ENCODE measurements around the gene RFNG. TPM values are rescaled to one million over a fixed set of nuclear protein-coding genes. Genes with fewer than 3 reads are reported as not detected.

RFNG gene
- total and polyA plus RNA-seq, 2 of the 13 experiments (the other 11 are each of a cell fraction or from before 2014, with no cell fraction given): 61.4 to 64.0 TPM

DNA sequence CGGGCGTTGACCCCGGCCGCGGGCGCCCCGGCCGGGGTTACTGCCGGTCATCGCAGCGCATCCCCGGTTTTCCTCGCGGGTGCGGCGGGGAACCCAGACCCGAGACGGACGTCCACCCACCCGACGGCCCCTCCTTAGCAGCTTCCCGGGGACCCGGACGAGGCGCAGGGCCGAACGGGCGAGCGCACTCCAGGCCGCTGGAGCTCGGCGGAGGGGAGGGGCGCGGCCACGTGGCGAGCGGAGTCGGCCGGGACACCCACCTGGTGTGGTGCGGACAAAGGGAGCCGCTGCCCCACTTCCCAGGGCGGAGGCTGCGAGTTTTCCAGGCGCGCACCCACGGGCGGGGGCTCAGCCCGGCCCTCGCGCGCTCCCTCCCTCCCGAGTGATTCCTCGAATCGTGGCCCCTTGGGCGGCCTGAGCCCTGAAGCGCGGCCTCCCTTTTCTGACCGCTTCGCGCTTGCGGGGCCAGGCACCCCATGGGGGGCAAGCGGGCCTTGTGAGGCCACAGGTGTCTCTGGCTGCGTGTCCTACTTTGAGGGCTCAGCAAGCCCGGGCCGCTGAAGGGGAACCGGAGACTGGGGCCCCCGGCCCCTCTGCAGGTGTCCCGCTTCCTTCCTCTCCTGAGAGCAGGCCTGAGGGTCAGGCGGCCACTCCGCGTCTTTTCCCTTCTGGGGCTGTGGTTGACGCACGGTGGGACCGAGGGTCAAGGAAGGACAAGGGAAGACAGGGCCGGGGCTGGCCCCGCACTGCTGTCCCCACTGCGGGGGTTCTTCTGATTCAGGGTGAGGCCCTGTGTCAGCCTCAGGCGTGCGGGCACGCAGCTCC lies 47.5 kb upstream of the RFNG start (continued):
- 0 out of 2 replicates have a peak, but pooled peaks have one; percentile 33 for TF ChIP-seq FOXC1 (CRISPR knock-in tag; IDR thresholded peaks at IDR 0.05; ENCODE audit: borderline replicate concordance)
- no peak for TF ChIP-seq ZSCAN9 (CRISPR knock-in tag; IDR thresholded peaks at IDR 0.05; ENCODE audit: borderline replicate concordance)
- no peak for TF ChIP-seq BHLHE40 (IDR thresholded peaks at IDR 0.05; ENCODE audit: low read length)
- TF ChIP-seq FOXO4 (CRISPR knock-in tag; conservative IDR thresholded peaks at IDR 0.05): no peak
- no peak; the same call in 1 of the 2 replicates for TF ChIP-seq ZNF446 (CRISPR knock-in tag; IDR thresholded peaks at IDR 0.05)
- TF ChIP-seq KDM3A (CRISPR knock-in tag; IDR thresholded peaks at IDR 0.05; ENCODE audit: low read depth): 0 out of 2 replicates have a peak, but pooled peaks have one; percentile 20
- TF ChIP-seq, protein P1, sequence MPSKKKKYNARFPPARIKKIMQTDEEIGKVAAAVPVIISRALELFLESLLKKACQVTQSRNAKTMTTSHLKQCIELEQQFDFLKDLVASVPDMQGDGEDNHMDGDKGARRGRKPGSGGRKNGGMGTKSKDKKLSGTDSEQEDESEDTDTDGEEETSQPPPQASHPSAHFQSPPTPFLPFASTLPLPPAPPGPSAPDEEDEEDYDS (CRISPR knock-in tag; IDR thresholded peaks at IDR 0.05): no peak
- TF ChIP-seq CBFB (CRISPR knock-in tag; IDR thresholded peaks at IDR 0.05): 0 out of 2 replicates have a peak, but pooled peaks have one; percentile 7
- TF ChIP-seq ARHGAP35 (CRISPR knock-in tag; IDR thresholded peaks at IDR 0.05; ENCODE audit: borderline replicate concordance): no peak; the same call in 1 of the 2 replicates
- TF ChIP-seq XBP1 (CRISPR knock-in tag; IDR thresholded peaks at IDR 0.05): no peak
- no peak for TF ChIP-seq ZNF484 (CRISPR knock-in tag; IDR thresholded peaks at IDR 0.05; ENCODE audit: borderline replicate concordance, low read depth)
- no peak for TF ChIP-seq ZNF468 (CRISPR knock-in tag; IDR thresholded peaks at IDR 0.05)
- TF ChIP-seq SMAD9 (CRISPR knock-in tag; IDR thresholded peaks at IDR 0.05): 0 out of 2 replicates have a peak, but pooled peaks have one; percentile 14
- no peak for TF ChIP-seq NR0B2 (CRISPR knock-in tag; IDR thresholded peaks at IDR 0.05)
- TF ChIP-seq SPEN (CRISPR knock-in tag; IDR thresholded peaks at IDR 0.05; ENCODE audit: low read depth): no peak
- no peak for TF ChIP-seq KDM4B (CRISPR knock-in tag; IDR thresholded peaks at IDR 0.05)
- TF ChIP-seq PHF21A (CRISPR knock-in tag; IDR thresholded peaks at IDR 0.05): no peak
- no peak for TF ChIP-seq MEF2D (CRISPR knock-in tag; IDR thresholded peaks at IDR 0.05)
- peak; percentile 83; the same call in 1 of the 2 replicates for TF ChIP-seq AKAP8 (CRISPR knock-in tag; IDR thresholded peaks at IDR 0.05)
- TF ChIP-seq MAFF (IDR thresholded peaks at IDR 0.05; ENCODE audit: low read depth, low read length): no peak
- TF ChIP-seq, protein P2, sequence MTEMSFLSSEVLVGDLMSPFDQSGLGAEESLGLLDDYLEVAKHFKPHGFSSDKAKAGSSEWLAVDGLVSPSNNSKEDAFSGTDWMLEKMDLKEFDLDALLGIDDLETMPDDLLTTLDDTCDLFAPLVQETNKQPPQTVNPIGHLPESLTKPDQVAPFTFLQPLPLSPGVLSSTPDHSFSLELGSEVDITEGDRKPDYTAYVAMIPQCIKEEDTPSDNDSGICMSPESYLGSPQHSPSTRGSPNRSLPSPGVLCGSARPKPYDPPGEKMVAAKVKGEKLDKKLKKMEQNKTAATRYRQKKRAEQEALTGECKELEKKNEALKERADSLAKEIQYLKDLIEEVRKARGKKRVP (CRISPR knock-in tag; IDR thresholded peaks at IDR 0.05): no peak
- TF ChIP-seq ZBTB2 (CRISPR knock-in tag; IDR thresholded peaks at IDR 0.05; ENCODE audit: low read depth): no peak
- peak; percentile 35; the same call in 1 of the 2 replicates for TF ChIP-seq SRY (CRISPR knock-in tag; IDR thresholded peaks at IDR 0.05)
- TF ChIP-seq TCF7L2 (IDR thresholded peaks at IDR 0.05; ENCODE audit: low read depth, low read length): no peak
- no peak for TF ChIP-seq PRMT3 (CRISPR knock-in tag; IDR thresholded peaks at IDR 0.05; ENCODE audit: borderline replicate concordance, low read depth)
- TF ChIP-seq FOXA3 (CRISPR knock-in tag; IDR thresholded peaks at IDR 0.05): no peak
- TF ChIP-seq RBAK (CRISPR knock-in tag; IDR thresholded peaks at IDR 0.05): no peak
